ENCODE data around the gene ZNF740. TPM values are rescaled to one million over a fixed set of nuclear protein-coding genes. Genes with fewer than 3 reads are reported as not detected.

Gene ZNF740
- total RNA-seq, 4 donors from 2014 or later = 14.9 to 27.7 (median 17.4) TPM

DNA sequence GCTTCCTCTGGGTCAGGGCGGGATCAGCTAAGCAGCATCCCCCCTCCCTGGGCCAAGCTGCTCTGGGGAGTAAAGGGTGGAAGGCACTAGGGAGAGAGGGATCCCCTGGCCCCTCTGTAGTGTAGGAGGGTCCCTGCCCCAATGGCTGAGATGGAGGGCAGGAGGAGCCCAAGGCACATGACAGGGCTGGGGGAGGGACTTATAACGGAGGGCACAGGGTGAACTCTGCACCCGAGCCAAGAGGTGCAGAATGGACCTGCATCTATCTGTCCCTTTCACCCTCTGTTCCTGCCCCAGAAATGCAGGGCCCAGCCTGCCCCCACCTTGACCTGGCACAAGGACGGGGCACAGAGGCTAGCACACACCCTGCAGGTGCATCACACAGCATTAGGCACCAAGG lies 30.3 kb downstream of the ZNF740 start:
- no peak for TF ChIP-seq POLR2AphosphoS5 (IDR thresholded peaks at IDR 0.05)
- no peak for TF ChIP-seq POLR2A (IDR thresholded peaks at IDR 0.05)
- no peak for TF ChIP-seq EP300 (IDR thresholded peaks at IDR 0.05)
- TF ChIP-seq, protein P1, sequence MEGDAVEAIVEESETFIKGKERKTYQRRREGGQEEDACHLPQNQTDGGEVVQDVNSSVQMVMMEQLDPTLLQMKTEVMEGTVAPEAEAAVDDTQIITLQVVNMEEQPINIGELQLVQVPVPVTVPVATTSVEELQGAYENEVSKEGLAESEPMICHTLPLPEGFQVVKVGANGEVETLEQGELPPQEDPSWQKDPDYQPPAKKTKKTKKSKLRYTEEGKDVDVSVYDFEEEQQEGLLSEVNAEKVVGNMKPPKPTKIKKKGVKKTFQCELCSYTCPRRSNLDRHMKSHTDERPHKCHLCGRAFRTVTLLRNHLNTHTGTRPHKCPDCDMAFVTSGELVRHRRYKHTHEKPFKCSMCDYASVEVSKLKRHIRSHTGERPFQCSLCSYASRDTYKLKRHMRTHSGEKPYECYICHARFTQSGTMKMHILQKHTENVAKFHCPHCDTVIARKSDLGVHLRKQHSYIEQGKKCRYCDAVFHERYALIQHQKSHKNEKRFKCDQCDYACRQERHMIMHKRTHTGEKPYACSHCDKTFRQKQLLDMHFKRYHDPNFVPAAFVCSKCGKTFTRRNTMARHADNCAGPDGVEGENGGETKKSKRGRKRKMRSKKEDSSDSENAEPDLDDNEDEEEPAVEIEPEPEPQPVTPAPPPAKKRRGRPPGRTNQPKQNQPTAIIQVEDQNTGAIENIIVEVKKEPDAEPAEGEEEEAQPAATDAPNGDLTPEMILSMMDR (IDR thresholded peaks at IDR 0.05) = no peak
- no peak overlapping the region for H3K27ac ChIP-seq
- peaks cover 0 to 49% (median 15%) of the 10 kb centered on the region in 3 donors for H3K4me1 ChIP-seq
- no peak for ATAC-seq
- WGBS, 2 donors (ENCODE audit: low coverage in 1 of 2) = 88% methylated on average over 1 of the region's 4 CpGs; no CpG with 5 or more reads in 1 of the 2 donors
- H3K4me3 ChIP-seq = no peak overlapping the region
- H3K27me3 ChIP-seq = no peaks in the 10 kb centered on the region
- H3K9me3 ChIP-seq = no peaks in the 10 kb centered on the region
- H3K36me3 ChIP-seq = peaks cover 0 to 68% of the 10 kb centered on the region in 2 donors

DNA sequence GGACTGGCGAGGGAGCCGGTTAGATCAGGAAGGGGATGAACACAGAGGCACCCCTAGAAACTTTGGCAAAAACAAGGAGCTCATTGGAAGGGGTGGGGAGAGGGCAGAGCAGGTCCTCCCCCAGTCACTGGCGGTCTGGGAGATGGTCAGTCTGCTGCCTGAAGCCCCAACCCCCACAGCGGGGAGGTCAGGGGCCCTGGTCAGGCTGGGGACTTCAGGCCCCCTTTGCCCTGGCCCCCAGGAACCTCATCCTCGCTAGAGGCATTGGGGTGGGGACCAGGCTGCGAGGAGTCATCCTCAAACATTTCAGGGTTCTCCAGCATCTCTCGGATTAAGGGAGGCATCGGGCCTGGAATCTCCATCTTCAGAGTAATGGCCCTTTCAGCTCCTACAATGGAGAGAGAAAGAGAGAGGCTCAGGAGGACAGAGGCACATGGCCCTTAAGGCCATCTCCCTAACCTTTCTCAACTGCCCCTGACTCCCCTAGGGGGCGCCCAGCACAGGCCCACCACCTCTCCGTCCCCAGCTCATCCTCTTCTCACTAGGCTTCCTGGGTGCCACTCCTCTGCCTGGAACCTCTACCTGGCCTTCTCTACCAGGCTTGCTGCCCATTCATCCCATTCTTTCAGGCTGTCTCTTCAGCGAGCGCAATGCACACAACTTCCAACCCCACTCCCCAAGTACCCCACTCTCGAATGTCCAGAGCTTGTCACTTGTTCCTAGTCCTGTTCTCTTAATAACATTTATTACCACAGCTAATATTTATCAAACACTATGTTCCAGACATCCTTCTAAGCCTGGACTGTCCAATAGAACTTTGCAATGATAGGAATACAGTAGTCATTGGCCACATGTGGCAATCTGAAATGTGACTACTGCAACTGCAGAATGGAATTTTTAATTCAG lies 31.2 kb downstream of the ZNF740 start:
- TF ChIP-seq, protein P1 (IDR thresholded peaks at IDR 0.05) = peak in 1 of 4 experiments; percentile 26
- no peak for TF ChIP-seq EP300 (IDR thresholded peaks at IDR 0.05)
- TF ChIP-seq POLR2AphosphoS5 (IDR thresholded peaks at IDR 0.05) = no peak
- H3K36me3 ChIP-seq = peaks cover 0 to 74% of the 10 kb centered on the region in 2 donors
- peaks cover 0 to 58% (median 21%) of the 10 kb centered on the region in 3 donors for H3K4me1 ChIP-seq
- no peaks in the 10 kb centered on the region for H3K27me3 ChIP-seq
- H3K9me3 ChIP-seq = no peaks in the 10 kb centered on the region
- ATAC-seq = no peak
- no peak overlapping the region for H3K27ac ChIP-seq
- H3K4me3 ChIP-seq = no peak overlapping the region
- 74 to 79% methylated on average over 5 to 6 of the region's 13 CpGs for WGBS, 2 donors (ENCODE audit: low coverage in 1 of 2)

DNA sequence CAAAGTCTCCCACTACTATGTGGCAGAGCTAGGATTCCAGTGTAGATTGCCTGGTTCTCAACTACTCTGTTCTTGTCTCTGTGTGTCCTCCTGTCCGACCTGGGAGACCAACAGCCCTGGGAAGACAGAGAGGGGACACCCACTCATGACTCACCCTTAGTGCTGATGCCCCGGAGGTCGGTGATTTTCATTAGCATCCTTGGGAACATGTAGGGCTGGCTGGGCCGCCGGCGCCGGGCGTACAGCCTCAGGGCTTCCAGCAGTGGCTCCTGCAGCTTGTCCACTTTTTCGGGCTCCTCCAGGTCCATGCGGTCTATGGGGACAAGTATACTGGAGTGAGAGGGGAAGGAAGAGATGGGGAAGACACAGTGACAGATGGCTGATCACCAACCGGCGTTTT lies 32.4 kb downstream of the ZNF740 start:
- ATAC-seq = no peak
- H3K36me3 ChIP-seq = peaks cover 0 to 74% of the 10 kb centered on the region in 2 donors
- no peak overlapping the region for H3K4me3 ChIP-seq
- H3K27me3 ChIP-seq = no peaks in the 10 kb centered on the region
- 59% methylated on average over 4 of the region's 12 CpGs; no CpG with 5 or more reads in 1 of the 2 donors for WGBS, 2 donors (ENCODE audit: low coverage in 1 of 2)
- TF ChIP-seq POLR2AphosphoS5 (IDR thresholded peaks at IDR 0.05) = no peak
- TF ChIP-seq, protein P1 (IDR thresholded peaks at IDR 0.05) = no peak
- TF ChIP-seq EP300 (IDR thresholded peaks at IDR 0.05) = no peak
- TF ChIP-seq POLR2A (IDR thresholded peaks at IDR 0.05) = no peak
- peak overlapping the region in 3 of 4 donors; percentile 27 to 99 (median 34) for H3K27ac ChIP-seq
- H3K4me1 ChIP-seq = peaks cover 0 to 65% (median 32%) of the 10 kb centered on the region in 3 donors
- no peaks in the 10 kb centered on the region for H3K9me3 ChIP-seq

DNA sequence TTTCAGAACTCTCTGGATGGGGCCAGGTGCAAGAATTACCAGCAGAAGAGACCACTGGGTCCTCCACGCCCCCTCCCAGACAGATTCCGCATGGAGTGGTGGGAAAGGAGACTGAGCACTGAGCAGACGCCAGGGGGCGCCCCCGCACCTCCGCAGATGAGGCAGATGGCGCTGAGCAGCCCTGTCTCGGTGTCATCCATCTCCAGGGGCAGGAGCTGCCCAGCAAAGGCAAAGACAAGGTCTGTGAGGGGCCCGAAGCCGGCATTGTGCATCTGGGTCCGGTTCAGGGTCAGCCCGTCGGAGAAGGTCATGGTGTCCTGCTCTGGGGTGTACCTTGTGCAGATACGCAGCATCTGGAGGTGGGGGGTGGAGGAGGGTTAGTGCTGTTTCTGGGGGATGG lies 32.8 kb downstream of the ZNF740 start:
- peaks cover 0 to 74% of the 10 kb centered on the region in 2 donors for H3K36me3 ChIP-seq
- ATAC-seq = peak; percentile 74
- WGBS, 2 donors (ENCODE audit: low coverage in 1 of 2) = 0 to 20% methylated on average over 2 to 8 of the region's 14 CpGs
- H3K27ac ChIP-seq = peak overlapping the region in 3 of 4 donors; percentile 27 to 99 (median 34)
- no peaks in the 10 kb centered on the region for H3K27me3 ChIP-seq
- H3K4me3 ChIP-seq = no peak overlapping the region
- TF ChIP-seq, protein P1 (IDR thresholded peaks at IDR 0.05) = peak in 3 of 4 experiments; percentile 96 to 98 (median 97)
- TF ChIP-seq POLR2AphosphoS5 (IDR thresholded peaks at IDR 0.05) (peak; percentile 10), EP300 (IDR thresholded peaks at IDR 0.05) (no peak)
- no peaks in the 10 kb centered on the region for H3K9me3 ChIP-seq
- H3K4me1 ChIP-seq = peaks cover 0 to 67% (median 34%) of the 10 kb centered on the region in 3 donors

Measured in gastroesophageal sphincter (tissue), 4 donors.